Astrocyte (in vitro differentiated cells and primary cell): ENCODE results near the gene SLC4A8.

ENCODE experiments used
- CTCF ChIP-seq: IDR thresholded peaks from 2 replicates; pipeline ENCODE4 v1.5.1; 2011; ENCODE audit warnings: low read depth, mild to moderate bottlenecking, inconsistent platforms, low read length, moderate library complexity; ENCODE audit not compliant: insufficient read depth
- EZH2 ChIP-seq: IDR thresholded peaks from 2 replicates; pipeline ENCODE4 v1.6.1; 2012; ENCODE audit warnings: mild to moderate bottlenecking, low read length, inconsistent platforms; ENCODE audit not compliant: insufficient read depth

- TF ChIP-seq CTCF (no peak), EZH2 (no peak)
Measured at GRCh38 chr12:51517316-51517715, 92.7 kb downstream of the SLC4A8 start.
